ENCODE data around the gene FGFRL1.
A peak's percentile ranks its signal among the peaks of the same experiment; 100 is the strongest.
"Not testable (repeated sequence)": the region's sequence is repeated elsewhere in the genome, so short reads cannot be mapped to it uniquely, and the experiment has no call there.

FGFRL1 gene

DNA sequence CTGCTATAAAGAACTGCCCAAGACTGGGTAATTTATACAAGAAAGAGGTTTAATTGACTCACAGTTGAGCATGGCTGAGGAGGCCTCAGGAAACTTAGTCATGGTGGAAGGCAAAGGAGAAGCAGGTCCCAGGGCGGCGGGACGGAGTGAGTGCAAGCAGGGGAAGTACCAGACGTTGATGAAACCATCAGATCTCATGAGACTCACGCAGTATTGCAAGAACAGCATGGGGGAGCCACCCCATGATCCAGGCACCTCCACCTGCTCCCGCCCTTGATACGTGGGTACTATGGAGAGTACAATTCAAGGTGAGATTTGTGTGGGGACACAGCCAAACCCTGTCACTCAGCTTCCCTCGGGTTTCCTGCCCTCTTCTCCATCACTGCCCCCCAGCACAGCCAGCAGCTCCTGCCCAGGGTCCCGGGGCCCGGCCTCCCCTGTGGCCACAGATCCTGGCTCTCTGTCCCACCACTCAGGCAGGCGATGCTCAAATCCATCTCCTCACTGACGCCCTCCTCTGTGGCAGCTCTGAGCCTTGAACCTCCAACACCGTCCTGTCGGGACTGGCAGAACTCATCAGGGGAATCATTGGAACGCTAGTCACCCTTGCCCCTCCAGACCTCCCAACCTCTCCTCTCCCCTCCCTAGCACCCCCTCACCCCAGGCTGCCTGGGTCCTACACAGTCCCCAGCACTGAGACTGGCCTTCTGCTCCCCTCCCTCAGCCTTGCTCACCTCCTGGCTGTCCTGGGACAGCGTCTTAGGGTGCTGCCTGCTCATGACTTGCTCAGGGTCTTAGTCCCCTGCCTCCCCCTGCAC, 37.6 kb downstream of the FGFRL1 start:
- DNase-seq (ENCODE audit: low read depth in 2 of 2, low spot score in 1 of 2): no peak

DNA sequence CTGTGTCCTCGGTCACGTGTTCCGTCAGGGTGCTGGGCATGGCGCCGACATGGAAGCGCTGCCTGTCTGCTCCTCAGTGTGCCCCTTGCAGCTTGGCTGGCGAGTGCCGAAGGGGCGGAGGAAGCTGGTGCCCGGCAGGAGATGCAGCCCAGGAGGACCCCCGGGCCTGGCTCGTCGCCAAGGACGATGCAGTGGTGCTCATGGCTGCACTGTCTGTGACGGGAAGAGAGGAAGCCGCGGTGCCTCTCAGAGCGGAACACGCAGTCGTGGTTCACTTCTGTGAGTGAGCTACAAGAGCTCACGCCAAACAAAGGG, 38.1 kb downstream of the FGFRL1 start:
- no peak for DNase-seq (ENCODE audit: low read depth in 2 of 2, low spot score in 1 of 2)

GRCh38 chr4:1050486-1051213, 39.2 kb downstream of the FGFRL1 start:
- no peak for DNase-seq (ENCODE audit: low read depth in 2 of 2, low spot score in 1 of 2)

DNA sequence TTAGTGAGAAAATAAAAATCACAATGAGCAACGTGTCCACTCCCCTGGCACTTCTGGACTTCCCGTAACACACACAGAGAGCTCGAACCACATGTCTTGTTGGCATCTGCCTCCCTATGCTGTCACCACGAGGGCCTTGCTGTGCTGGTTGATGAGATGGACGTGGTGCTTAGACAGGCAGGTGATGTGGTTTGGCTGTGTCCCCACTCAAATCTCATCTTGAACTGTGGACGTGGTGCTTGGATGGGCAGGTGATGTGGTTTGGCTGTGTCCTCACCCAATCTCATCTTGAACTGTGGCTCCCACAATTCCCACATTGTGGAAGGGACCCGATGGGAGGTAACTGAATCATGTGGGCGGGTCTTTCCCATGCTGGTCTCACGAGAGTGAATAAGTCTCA, 40.0 kb downstream of the FGFRL1 start:
- no peak for DNase-seq (ENCODE audit: low read depth in 2 of 2, low spot score in 1 of 2)

DNA sequence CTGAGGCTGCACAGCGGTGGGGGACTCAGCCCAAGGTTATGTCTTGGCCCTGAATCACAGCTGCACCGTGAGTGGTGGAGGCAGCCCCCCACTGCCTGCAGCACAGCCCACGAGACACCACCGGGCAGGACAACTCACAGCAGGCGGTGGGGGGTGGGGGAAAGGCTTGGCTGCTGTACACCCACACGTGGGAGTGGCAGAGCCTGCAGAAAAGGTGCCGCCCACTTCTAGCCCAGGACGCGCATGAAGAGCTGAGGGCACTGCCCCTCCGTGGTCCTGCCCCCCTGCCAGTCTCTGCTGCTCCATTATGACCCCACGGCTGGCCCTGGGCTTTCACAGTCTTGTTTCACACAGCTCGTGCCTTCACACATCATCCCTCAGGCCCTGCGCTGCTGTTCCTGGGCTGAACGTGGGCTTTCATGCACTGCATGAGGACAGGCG, 40.8 kb downstream of the FGFRL1 start:
- DNase-seq (ENCODE audit: low read depth in 2 of 2, low spot score in 1 of 2): no peak

DNA sequence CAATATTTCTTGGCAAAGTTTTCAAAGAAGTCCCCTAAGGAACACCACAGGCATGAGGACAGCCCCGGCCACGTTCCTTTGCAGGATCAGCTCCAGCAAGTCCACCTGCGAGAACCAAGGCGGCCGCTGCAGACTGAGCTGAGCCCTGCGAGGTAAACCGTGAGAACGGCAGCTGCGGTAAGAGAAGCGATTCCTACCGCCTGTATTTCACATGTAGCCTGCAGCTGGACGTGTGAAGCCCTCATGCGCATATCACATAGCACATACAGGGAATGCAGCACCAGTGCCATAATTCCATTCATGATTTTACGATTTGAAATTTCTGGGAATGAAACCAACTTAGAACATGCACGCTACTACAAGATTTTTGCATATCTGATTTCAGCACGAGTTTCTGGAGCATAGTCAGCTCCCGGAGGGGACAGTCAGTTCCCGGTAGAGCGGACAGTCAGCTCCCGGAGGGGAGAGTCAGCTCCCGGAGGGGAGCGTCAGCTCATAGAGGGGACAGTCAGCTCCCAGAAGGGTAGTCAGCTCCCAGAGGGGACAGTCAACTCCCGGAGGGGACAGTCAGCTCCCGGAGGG, 41.7 kb downstream of the FGFRL1 start:
- no peak for DNase-seq (ENCODE audit: low read depth in 2 of 2, low spot score in 1 of 2)

GRCh38 chr4:1053891-1054290, 42.5 kb downstream of the FGFRL1 start:
- not testable (repeated sequence) for DNase-seq (ENCODE audit: low read depth in 2 of 2, low spot score in 1 of 2)

GRCh38 chr4:1054696-1055242, 43.3 kb downstream of the FGFRL1 start:
- not testable (repeated sequence) for DNase-seq (ENCODE audit: low read depth in 2 of 2, low spot score in 1 of 2)

- not testable (repeated sequence) for DNase-seq (ENCODE audit: low read depth in 2 of 2, low spot score in 1 of 2)
Observed at GRCh38 chr4:1055243-1055701, 43.8 kb downstream of the FGFRL1 start.

GRCh38 chr4:1055721-1056590, 44.5 kb downstream of the FGFRL1 start:
- DNase-seq (ENCODE audit: low read depth in 2 of 2, low spot score in 1 of 2): peak; percentile 61 to 70

DNA sequence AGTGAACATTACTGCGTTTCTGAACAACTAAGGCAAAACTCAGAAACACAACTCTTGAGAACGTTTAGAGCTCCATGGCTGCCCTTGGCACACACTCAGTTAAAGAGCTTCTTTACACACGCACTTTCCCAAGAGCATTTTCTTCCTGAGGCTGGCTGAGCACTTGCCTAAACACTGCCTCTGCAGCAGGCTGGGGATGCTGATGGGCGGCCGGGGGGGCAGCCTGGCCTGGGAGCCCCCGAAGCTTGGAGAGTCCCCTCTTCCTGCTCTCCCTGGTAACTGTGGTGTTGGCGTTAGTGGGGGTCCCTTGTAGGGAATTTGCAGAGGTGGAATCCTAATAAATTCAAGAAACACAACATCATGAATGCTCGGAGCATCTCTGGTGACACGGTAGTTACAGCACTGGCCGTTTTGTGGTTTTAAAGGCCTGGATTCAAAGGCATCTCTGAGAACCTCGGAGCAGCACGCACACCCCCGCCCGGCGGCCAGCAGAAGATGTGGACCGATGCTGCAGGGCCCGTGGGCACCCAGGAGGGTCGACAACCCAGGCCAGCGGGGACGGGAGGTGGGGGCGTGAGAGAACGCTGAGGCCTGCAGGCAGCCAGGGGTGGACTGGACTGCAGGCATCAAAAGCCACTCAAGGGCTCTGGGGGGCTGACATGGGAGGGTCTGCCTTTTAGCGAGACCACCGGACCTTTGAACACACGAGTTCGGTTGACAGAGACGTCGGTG, 45.4 kb downstream of the FGFRL1 start:
- DNase-seq (ENCODE audit: low read depth in 2 of 2, low spot score in 1 of 2): no peak

DNA sequence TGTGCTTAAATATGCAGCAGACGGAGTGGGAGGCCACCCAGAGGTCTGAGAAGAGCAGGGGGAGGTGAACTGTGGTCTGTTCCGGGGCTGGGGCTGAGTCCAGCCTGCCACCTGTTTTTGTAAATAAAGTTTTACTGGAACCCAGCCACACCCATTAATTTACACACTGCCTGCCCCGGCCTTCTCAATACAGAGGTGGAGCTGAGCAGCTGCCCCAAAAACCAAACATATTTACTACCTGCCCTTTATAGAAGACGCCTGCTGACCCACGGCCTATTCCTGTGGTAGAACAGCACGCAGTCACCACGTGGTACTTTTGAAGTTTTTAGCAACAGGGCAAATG, 45.9 kb downstream of the FGFRL1 start:
- no peak for DNase-seq (ENCODE audit: low read depth in 2 of 2, low spot score in 1 of 2)

DNA sequence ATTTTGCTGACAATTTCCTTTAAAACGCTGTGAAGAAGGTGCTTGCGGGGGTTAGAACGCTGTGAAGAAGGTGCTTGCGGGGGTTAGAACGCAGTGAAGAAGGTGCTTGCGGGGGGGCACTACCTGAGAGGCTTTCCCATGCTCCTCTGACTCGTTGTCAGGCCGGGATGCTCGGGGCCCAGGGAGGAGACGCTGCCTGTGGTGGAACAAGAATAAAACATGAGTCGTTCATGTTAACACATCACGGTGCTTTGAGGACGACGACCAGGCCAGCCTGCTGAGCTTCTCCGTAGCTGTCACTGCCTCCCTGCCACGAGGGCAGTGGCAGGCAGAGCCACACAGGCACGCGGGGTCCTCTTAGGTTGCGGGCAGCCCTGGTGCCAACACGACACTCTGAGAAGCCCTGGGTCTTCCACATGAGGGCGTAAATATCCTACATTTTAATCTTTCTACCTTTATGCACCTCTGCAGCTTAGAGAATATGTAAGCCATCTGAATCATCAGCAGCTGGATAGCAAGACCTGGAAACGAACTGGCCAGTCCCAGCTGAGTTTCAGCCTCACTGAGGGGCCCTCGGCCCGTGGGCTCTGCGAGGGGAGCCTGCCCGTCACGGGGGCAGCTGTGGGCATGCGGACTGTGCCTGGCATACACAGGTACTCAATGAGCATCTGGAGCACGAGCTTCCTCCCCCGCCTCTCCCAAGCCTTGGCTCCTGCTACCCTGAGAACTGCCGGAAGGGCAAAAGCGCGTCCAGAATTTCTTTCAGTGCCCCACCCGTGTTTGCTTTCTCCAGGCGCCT, 47.0 kb downstream of the FGFRL1 start:
- no peak for DNase-seq (ENCODE audit: low read depth in 2 of 2, low spot score in 1 of 2)

DNA sequence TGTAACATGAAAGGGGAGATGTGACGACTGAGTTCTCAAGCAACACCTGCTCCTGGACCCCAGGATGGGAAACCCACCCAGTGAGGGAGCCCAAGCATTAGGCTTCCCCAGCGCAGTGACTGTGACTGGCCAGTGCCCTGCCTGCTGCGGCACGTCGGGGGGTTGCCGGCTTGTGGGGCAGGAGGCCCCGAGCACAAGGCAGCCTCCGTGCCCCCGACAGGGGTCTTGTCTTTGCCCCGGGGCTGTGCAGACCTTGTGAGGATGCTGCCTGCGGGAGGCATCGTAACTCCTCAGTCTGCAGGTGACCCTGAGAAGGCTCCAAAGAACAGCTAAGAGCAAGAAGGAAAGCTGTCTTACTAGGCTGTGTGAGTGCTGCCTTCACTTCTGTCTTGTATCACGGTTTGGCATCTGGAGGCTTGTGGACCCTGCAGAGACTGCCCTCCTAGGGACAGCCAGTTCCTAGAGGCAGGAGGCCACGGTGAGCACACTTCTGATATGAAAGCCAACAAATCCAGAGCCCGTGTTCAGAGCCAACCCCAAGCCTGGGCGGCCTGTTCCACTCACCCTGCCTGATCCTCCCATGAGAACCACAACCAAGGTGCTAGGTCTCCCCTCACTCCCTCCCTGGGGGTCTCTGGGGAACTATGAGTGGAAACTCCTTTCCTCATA, 47.7 kb downstream of the FGFRL1 start:
- no peak for DNase-seq (ENCODE audit: low read depth in 2 of 2, low spot score in 1 of 2)

GRCh38 chr4:1060121-1060520, 48.7 kb downstream of the FGFRL1 start:
- DNase-seq (ENCODE audit: low read depth in 2 of 2, low spot score in 1 of 2): no peak

DNA sequence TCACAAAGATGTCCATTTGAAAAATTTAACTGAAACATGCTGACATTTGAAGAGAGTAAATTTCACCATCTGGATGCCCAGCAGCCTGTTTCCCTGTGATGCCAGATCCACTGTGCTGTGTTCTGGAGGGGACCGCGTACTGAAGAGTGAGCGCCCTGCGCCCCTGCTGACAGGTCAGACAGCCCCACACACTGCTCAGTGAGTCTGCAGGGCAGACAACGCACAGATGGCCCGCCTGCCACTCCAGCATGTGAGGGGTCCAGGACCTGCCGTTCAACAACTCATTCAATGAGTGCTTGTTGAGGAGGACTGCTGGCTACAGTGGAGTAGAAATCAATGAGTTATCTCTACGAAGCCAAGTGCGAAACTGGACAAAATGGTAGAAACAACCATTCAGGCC, 49.2 kb downstream of the FGFRL1 start:
- no peak for DNase-seq (ENCODE audit: low read depth in 2 of 2, low spot score in 1 of 2)

DNA sequence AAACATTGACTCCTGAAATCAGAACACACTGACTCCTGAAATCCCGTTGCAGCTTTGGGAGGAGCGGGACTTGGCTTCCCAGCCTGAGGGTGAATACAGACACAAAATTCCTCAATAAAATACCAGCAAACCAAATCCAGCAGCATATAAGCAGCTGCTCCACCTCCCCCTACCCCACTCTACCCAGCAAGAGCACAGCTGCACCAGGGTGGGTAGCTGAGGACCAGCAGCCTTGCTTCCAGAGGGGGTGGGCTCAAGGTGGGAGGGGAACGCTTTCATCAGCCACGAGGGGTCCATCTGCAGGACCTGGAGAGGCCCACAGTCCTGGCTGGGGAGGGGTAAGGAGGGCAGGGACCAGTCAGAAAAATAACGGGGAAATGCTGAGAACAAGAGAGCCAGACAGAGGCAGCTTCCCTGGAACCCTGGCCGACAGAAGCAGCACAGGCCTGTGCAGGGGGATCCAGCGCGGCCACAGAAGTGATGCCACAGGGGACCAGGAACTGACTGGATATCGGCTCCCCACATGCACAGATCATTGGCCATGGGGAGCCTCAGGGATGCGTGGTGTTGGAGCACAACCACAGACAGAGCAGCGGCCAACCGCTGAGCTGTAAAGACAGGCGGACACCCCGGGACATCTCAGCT, 49.8 kb downstream of the FGFRL1 start:
- DNase-seq (ENCODE audit: low read depth in 2 of 2, low spot score in 1 of 2): no peak

GRCh38 chr4:1061760-1062159, 50.3 kb downstream of the FGFRL1 start:
- DNase-seq (ENCODE audit: low read depth in 2 of 2, low spot score in 1 of 2): no peak

DNA sequence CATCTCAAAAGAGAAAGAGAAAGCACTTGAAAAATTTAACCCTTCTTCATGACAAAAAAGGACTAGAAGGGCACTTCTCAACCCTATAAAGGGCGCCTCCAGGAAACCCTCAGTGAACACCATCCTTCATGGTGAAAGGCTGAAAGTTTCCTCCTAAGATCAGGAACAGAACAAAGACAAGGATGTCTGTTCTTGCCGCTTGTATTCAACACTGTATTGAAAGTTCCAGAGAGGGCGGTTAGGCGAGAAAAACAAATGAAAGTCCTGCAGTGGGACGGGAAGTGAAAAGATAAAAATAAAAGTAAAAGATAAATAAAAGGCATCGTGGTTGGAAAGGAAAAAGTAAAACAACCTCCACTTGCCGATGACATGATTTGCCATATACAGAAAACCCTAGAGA, 51.0 kb downstream of the FGFRL1 start:
- no peak for DNase-seq (ENCODE audit: low read depth in 2 of 2, low spot score in 1 of 2)

Data from stimulated activated CD8-positive, alpha-beta memory T cell treated with anti-CD3 and anti-CD28 coated beads, Interleukin-4, amount 100 ng/mL, for 4 hours (primary cell).